Right hindlimb (tissue), 1 donor: Measurements from ENCODE around the gene ZBED6.
"Not testable (repeated sequence)": the region's sequence is repeated elsewhere in the genome, so short reads cannot be mapped to it uniquely, and the experiment has no call there.

Experiments
- DNase-seq: peaks from one replicate; pipeline ENCODE4 v3.0.0-alpha.2; 2018

The ZBED6 gene, protein sequence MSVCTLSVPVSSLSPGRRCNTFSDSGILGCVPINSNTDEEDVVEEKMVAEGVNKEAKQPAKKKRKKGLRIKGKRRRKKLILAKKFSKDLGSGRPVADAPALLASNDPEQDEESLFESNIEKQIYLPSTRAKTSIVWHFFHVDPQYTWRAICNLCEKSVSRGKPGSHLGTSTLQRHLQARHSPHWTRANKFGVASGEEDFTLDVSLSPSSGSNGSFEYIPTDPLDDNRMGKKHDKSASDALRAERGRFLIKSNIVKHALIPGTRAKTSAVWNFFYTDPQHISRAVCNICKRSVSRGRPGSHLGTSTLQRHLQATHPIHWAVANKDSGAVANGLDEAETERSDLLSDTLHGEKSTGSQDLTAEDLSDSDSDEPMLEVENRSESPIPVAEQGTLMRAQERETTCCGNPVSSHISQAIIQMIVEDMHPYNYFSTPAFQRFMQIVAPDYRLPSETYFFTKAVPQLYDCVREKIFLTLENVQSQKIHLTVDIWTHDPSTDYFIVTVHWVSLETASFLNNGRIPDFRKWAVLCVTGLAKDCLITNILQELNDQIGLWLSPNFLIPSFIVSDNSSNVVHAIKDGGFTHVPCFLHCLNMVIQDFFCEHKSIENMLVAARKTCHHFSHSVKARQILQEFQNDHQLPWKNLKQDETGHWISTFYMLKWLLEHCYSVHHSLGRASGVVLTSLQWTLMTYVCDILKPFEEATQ (N-terminal part only)

DNA sequence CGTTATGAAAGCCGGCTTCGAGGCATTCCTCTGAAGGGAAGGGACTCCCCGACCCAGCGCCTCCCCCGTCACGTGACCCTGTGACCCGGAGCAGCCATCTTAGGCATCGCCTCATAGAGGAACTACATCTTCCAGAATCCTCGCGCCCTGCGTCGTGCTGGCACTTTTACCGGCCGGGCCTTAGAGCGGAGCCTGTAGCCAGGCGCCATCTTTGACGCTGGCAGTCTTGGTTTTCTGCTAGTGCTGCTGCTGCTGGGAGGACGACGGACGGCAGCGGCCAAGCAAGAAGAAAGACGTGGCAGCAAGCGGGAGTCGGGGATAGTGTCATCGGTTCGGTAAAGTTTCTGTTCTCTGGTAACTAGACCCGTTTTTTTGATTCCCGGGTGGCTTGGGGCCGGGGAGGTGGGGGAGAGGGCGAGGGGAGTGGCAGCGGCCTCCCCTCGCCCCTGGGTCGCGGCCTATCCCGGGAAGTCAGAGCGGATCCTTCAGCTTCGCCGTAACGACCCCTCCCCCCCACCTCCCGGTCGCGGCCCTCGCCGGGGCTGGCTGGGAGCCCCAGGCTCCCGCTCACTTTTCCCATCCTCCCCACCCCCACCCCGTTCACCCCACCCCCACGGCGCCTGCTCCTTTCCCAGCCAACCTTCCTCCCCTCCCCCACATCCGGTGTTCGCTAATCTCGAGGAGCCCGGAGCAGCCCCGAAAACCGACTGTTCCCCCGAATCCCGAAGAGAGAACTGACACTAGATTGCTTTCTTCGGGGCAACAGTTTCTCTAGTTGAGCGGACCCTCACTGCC is at the start of gene ZBED6, which contains the start of gene ZC3H11A:
TSS of gene ZBED6 (plus strand) at position 183 of the 795 bp plus-strand sequence. CDS start 1,900 bp downstream, outside the sequence.
TSS of gene ZC3H11A (plus strand) at position 183 of the 795 bp plus-strand sequence. CDS start 21,448 bp downstream, outside the sequence.
- DNase-seq, result peak; percentile 99

DNA sequence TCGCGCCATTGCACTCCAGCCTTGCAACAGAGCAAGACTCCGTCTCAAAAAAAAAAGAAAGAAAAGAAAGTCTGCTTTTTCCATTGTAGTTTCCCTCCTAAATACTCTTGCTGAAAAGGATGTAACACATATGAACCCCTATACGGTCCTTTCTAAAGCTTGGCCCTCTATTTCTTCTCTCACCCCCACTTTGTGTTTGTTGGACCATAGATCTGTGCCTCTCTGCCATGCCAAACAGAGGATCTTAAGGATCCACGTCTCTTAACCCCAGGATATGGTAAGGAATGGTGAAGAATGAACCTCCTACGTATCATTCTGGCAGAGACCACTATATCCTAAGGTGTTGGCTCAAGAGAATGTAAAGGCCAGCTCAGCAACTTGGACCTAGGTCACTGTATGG is 49.1 kb upstream of the ZBED6 start:
- DNase-seq, result no peak

DNA sequence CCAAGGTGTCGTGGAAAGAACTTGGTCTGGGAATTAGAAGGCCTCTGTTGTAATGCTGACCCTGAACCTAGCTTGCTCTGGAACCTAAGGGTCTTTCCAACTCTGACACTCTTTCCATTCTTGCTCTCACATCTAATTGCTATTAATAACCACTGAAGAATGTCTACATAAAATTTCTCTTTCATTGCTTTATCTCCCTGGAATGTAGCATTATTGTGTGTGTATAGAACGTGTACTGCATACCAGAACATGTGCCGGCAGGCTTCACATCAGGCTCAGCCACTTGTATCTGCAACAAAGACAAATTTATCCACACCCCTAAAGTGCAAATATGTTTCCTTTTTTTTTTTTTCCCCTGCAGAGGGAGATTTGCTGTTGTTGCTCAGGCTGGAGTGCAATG is 44.4 kb upstream of the ZBED6 start:
- no peak for DNase-seq

DNA sequence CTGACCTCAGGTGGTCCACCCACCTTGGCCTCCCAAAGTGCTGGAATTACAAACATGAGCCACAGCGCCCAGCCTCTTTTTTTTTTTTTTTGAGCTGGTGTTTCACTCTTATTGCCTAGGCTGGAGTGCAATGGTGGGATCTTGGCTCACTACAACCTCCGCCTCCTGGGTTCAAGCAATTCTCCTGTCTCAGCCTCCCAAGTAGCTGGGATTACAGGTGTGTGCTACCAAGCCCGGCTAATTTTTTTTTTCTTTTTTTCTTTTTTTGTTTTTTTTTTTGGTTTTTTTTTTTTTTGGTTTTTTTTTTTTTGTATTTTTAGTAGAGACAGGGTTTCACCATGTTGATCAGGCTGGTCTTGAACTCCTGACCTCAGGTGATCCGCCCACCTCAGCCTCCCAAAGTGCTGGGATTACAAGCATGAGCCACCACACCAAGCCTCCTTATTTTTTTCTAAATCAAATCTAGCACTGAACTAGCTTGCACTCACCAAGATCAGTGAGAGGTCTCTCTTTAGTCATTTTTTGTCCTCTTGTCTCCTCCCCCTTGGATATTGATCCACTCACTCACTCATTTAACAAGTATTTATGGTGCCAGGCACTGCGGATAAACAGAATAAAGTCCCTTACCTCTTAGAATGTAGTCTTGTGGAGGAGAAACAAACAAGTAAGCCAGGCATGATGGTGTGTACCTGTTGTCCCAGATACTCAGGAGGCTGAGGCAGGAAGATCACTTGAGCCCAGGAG is 43.6 kb upstream of the ZBED6 start:
- not testable (repeated sequence) for DNase-seq

DNA sequence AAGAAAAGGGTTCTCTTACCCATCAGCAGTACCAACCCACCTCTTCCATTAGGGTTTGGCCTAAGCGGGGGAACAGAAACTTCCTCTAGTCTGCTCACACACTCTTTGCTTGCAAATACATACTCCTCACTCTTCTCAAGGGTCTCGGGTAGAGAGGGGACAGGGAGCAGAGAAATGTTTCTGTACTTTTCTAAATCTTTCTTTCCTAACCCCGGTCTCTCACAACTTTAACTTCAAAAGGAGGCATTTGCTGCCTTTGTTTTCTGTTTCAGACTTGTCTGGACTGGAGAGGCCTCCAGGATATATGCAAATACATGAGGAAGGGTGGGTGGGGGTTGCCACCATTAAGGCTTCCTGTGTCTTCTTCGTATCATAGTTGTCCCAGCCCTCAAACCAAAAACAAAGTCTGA is 41.0 kb upstream of the ZBED6 start:
- no peak for DNase-seq

DNA sequence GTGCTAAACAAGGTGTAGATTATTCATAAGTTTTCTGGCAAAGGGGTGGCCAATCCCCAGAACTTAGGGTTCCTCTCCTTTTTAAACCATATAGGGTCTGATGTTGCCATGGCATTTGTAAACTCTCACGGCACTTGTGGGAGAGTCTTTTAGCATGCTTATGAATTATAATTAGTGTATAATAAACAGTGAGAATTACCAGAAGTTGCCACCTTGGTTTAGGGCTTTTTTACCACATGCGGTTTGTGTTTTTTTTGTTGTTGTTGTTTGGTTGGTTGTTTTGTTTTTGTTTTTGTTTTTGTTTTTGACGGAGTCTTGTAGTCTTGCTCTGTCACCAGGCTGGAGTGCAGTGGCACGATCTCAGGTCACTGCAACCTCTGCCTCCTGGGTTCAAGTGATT is 39.4 kb upstream of the ZBED6 start:
- DNase-seq, result no peak

DNA sequence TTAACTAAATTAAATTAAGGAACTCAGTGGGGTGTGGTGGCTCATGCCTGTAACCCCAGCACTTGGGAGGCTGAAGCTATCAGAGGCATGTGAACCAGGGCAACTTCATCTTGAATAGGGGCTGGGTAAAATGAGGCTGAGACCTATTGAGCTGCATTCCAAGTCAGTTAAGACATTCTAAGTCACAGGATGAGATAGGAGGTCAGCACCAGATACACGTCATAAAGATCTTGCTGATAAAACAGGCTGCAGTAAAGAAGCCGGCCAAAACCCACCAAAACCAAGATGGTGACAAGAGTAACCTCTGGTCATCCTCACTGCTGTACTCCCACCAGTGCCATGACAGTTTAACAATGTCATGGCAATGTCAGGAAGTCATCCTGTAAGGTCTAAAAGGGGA is 36.7 kb upstream of the ZBED6 start:
- DNase-seq, result not testable (repeated sequence)

DNA sequence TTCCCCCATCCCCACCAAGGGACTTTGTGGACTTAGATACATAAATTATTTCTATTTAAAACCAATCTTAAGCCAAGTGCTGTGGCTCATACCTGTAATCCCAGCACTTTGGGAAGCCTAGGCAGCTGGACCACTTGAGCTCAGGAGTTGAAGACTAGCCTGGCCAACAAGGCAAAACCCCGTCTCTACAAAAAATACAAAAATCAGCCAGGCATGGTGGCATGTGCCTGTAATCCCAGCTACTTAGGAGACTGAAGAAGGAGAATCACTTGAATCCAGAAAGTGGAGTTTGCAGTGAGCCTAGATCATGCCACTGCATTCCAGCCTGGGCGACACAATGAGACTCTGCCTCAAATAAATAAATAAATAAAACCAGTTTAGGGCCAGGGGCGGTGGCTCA is 34.9 kb upstream of the ZBED6 start:
- no peak for DNase-seq

DNA sequence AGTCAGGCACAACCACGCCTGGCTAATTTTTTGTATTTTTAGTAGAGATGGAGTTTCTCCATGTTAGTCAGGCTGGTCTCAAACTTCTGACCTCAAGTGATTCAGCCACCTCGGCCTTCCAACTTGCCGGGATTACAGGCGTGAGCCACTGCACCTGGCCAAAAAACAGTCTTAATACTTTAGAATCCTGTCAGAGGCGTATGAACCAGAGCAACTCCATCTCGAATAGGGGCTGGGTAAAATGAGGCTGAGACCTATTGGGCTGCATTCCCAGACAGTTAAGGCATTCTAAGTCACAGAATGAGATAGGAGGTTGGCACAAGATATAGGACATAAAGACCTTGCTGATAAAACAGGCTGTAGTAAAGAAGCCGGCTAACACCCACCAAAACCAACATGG is 33.5 kb upstream of the ZBED6 start:
- not testable (repeated sequence) for DNase-seq

DNA sequence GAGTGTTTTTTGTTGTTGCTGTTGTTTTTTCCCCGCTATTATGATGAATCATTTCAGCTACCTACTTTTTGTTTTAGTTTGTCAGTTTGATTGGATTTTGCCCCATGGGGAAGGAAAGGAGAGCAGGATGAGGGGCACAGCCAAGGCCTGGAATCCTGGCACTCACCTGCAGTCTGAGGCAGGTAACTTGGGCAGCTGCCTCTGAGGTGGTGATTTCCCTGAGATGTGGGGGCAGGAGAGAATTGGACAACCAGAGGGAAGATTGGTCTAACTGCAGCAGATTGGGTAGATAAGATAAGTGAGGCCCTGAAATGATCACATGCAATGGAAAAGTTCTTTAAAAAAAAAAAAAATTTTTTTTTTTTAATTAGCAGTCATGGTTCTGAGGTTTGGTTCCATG is 31.9 kb upstream of the ZBED6 start:
- DNase-seq, result no peak

DNA sequence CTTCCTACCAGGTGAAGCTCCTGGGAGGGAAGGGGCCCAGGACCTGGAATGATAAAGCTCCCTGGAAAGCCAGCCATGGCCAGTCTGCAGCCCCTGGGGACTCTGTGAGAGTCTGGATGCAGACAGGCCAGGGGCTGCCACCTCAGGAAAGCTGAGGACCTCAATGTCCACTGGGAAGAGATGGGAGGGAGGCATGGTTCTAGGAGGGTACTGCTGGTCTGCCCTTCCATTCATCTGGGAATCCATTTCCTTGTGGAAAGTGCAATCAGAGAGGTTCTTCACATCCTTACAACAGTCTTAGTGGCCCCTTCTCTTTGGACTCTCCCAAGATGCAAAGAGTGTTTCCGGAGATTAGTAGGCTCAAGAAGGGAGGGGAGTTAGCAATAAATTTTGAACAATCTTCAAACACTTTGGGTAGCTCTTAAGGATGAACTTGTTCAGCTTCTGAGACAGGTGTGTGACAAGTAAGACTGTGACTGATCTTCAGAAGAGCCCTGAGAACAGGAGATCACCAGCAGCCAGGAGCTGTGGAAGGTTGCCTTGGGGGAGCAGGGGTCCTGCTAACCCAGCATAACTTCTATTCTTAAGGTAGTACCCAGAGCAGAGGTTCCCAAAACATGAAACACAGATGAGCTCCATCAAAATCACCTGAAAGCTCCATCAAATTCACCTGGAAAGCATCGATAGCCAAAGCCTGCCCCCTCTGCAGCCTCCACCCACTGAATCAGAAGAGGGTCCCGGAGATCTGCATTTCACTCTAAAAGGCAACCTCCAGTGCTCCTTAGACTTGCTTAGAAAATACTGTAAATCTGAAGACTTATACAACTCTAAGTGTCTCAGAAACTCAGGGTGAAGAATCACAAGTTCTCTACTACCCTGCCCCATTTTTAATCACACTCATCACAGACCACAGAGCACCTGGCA is 31.1 kb upstream of the ZBED6 start:
- no peak for DNase-seq

DNA sequence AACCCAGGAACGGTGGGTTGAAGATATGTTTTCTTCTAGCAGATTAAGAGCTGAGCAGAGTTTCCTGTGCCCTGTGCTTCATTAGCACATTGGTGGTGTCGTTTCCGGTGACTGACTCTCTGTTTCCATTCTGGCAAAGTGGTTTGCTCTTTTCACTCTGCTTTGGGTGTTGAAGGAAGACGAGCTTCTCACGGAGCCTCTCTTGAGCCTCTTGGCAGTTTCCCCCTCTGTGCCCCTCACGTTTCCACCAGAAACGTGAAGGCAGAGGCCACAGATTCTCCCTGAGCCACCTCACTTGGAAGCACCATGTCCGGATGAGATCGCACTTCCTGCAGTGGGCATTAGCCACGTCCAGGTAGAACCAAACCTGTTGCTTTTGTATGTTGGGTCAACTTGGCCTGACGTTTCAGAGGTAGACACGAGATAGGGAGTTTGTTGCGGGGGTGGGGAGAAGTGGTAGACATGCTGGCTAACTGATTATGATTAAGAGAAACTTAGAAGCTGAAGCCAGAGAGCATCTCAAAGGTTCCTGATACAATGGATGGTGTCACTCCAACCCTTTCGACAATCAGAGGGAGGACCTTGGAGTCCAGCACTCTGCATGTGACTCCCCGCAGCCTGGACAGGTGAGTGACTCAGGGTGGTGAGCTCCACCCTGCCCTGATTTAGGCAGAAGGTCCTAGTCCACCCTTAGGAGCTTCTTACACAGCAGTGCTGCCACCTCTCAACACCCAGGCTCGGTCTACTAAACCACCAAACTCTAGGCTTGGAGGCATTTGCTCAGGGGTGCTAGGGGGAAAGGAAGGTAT is 30.2 kb upstream of the ZBED6 start, which contains the start of gene LAX1:
TSS of gene LAX1 (plus strand) at position 155 of the 809 bp plus-strand sequence. CDS start at position 538, 383 bp downstream.
- DNase-seq, result no peak

DNA sequence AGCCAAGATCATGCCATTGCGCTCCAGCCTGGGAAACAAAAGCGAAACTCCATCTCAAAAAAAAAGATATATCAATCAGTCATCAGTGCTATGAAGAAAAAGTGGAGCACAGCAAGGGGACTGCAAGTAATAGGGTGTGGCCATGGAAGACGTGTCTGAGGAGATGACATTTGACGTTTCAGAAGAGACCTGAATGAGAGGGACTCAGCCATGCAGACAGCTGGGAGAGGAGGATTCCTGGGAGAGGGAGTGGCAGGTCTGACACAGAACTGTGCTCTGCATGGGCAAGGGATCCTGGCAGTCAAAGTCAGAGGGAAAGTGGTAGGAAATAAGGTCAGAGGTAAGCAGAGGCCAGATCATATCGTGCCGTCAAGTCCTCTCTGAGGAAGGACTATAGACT is 27.2 kb upstream of the ZBED6 start:
- no peak for DNase-seq

DNA sequence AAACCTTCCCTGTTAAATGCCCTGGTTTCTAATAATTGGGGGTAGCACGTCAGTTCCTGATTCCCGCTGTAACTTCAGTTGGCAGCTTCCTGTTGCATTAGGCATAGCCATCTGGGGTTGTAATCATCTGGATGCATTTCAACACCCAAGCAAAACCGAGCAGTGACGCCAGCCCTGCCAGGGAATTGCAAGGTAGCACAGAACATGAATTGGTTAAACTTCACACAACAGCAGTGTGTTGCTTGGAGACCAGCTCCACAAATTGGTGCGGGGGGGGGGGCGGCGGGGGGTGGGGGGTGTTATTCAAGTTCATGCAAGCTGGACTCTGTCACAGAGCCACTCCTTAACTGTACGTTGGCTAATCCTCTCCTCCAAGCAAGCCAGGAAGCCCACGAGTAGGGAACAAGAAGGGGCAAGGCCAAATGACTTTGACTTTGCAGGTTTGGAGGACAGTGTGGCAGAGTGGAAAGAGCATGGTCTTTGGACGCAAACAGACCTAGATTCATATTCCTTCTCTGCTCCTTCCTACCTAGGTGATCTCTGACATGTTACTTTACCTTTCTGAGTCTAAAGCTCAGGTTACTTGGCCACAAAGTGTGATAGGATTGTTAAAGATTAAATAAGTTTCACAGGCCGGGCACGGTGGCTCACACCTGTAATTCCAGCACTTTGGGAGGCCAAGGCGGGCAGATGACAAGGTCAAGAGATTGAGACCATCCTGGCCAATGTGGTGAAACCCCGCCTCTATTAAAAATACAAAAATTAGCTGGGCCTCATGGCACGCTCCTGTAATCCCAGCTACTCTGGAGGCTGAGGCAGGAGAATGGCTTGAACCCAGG is 25.7 kb upstream of the ZBED6 start:
- DNase-seq, result peak; percentile 82

DNA sequence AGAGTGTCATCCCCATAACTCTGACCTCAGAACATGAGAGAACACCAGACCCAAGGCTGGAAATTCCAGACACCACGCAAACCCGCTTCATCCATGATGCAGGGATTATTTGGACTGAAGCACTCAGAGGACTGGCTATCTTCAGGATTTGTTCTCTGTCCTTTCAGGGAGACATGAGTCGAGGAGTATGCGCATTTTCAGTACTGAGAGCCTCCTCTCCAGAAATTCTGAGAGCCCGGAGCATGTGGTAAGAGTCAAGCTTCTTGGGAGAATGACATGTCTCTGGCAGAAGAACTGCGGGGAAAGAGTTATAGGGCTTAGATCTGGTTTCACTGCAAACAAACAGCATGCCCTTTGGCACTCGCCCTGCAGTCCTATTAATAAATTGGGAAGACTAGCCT is 23.5 kb upstream of the ZBED6 start:
- DNase-seq, result no peak

DNA sequence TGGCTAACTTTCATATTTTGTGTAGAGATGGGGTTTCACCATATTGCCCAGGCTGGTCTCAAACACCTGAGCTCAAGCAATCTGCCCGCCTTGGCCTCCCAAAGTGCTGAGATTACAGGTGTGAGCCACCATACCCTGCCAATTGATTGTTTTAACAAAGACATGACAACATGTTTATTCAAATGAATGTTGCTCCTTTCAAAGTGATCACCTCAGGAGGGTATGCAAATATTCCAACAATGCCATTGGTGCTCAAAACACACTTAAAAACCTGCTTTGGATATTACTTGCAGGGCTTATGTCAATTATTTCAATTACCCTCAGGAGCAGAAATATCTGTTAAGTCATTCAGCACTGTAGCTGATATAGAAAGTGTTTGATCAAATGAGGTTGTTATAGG is 22.6 kb upstream of the ZBED6 start:
- DNase-seq, result no peak

DNA sequence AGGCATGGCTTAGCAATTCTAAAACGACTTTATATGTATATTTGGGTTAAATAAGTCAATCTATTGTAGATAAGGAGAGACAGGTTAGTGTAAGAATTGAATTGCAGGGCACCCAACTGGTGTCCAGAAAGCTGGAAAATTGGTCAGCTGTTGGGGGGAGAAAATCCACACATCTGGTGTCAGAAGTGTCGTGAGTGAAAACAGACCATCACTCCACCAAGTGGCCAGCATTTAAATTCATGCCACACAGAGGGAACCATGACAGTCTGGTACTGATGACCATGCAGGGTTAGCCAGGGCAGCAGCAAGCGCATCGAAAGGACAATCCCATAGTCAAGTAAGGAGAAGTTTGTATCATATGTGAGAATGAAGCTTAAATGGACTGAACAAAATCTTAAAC is 18.8 kb upstream of the ZBED6 start:
- no peak for DNase-seq

DNA sequence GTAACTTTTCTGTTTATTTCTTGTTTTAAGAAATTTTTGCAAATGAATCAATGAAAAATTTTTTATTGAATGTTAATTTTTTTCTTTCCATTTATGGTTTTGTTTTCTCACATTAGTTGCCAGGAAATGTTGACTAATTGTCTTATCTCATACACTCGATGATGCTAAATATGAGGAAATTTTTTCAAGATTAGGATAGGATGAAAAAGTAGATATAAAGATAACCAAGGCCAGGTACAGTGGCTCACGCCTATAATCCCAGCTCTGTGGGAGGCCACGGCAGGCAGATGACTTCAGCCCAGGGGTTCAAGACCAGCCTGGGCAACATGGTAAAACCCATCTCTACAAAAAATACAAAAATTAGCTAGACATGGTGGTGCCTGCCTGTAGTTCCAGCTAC is 17.8 kb upstream of the ZBED6 start:
- no peak for DNase-seq

DNA sequence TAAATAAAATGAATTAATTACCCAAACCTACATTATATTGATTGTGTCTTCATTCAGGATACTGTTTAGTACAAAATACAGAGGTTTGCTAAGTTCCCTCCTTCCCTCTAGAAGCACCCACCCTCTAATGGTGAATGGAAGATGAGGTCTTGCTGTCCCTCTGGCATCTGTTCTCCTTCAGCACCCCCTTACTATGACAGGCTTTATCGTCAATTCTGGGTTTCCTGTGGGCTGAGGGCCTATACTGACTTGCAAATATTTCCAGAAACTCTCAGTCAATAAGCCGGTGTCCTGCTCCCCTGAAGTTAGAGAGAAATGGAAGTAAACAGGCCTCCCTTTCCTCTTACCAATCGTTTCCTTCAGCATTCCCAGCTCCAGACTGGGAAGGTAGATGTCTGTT is 17.3 kb upstream of the ZBED6 start:
- DNase-seq, result no peak
